ENCODE measurements around the gene PRSS2.
A peak's percentile ranks its signal among the peaks of the same experiment; 100 is the strongest.

The PRSS2 gene

DNA sequence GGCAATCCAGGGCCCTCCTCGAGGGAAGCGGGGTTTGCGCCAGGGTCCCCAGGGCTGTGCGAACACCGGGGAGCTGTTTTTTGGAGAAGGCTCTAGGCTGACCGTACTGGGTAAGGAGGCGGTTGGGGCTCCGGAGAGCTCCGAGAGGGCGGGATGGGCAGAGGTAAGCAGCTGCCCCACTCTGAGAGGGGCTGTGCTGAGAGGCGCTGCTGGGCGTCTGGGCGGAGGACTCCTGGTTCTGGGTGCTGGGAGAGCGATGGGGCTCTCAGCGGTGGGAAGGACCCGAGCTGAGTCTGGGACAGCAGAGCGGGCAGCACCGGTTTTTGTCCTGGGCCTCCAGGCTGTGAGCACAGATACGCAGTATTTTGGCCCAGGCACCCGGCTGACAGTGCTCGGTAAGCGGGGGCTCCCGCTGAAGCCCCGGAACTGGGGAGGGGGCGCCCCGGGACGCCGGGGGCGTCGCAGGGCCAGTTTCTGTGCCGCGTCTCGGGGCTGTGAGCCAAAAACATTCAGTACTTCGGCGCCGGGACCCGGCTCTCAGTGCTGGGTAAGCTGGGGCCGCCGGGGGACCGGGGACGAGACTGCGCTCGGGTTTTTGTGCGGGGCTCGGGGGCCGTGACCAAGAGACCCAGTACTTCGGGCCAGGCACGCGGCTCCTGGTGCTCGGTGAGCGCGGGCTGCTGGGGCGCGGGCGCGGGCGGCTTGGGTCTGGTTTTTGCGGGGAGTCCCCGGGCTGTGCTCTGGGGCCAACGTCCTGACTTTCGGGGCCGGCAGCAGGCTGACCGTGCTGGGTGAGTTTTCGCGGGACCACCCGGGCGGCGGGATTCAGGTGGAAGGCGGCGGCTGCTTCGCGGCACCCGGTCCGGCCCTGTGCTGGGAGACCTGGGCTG lies 26.0 kb downstream of the PRSS2 start:
- Histone ChIP-seq H2AFZ (peak overlapping the region; percentile 74), H3K79me2 (no peaks in the 10 kb centered on the region), H3K27me3 (ENCODE audit: control insufficient read depth, insufficient read depth, low read length) (peaks cover 7% of the 10 kb centered on the region), H3K27ac (no peak overlapping the region), H3K4me2 (ENCODE audit: low read length) (peak overlapping the region; percentile 82), H3K9ac (no peak overlapping the region), H3K36me3 (ENCODE audit: control insufficient read depth, insufficient read depth, low read length) (no peaks in the 10 kb centered on the region), H3K4me3 (ENCODE audit: low read depth, low read length) (peak overlapping the region; percentile 30), H3K4me1 (peaks cover 6% of the 10 kb centered on the region), H3K9me3 (ENCODE audit: control insufficient read depth, low read length) (no peaks in the 10 kb centered on the region)
- TF ChIP-seq, protein P1, sequence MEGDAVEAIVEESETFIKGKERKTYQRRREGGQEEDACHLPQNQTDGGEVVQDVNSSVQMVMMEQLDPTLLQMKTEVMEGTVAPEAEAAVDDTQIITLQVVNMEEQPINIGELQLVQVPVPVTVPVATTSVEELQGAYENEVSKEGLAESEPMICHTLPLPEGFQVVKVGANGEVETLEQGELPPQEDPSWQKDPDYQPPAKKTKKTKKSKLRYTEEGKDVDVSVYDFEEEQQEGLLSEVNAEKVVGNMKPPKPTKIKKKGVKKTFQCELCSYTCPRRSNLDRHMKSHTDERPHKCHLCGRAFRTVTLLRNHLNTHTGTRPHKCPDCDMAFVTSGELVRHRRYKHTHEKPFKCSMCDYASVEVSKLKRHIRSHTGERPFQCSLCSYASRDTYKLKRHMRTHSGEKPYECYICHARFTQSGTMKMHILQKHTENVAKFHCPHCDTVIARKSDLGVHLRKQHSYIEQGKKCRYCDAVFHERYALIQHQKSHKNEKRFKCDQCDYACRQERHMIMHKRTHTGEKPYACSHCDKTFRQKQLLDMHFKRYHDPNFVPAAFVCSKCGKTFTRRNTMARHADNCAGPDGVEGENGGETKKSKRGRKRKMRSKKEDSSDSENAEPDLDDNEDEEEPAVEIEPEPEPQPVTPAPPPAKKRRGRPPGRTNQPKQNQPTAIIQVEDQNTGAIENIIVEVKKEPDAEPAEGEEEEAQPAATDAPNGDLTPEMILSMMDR (IDR thresholded peaks at IDR 0.05), result no peak

- no peak overlapping the region for H3K27ac ChIP-seq
- H3K27me3 ChIP-seq (ENCODE audit: control insufficient read depth, insufficient read depth, low read length), result peaks cover 7% of the 10 kb centered on the region
- H3K9ac ChIP-seq, result no peak overlapping the region
- peak overlapping the region; percentile 30 for H3K4me3 ChIP-seq (ENCODE audit: low read depth, low read length)
- H3K36me3 ChIP-seq (ENCODE audit: control insufficient read depth, insufficient read depth, low read length), result no peaks in the 10 kb centered on the region
- peak overlapping the region; percentile 82 for H3K4me2 ChIP-seq (ENCODE audit: low read length)
- H3K9me3 ChIP-seq (ENCODE audit: control insufficient read depth, low read length), result no peaks in the 10 kb centered on the region
- H3K4me1 ChIP-seq, result peaks cover 6% of the 10 kb centered on the region
- H3K79me2 ChIP-seq, result no peaks in the 10 kb centered on the region
- H2AFZ ChIP-seq, result peak overlapping the region; percentile 74
- TF ChIP-seq, protein P1 (IDR thresholded peaks at IDR 0.05), result no peak
These were observed 26.9 kb downstream of the PRSS2 start for GRCh38 chr7:142797391-142798377.

GRCh38 chr7:142798451-142799436 lies 28.0 kb downstream of the PRSS2 start:
- TF ChIP-seq, protein P1 (IDR thresholded peaks at IDR 0.05), result no peak
- Histone ChIP-seq H3K9ac (no peak overlapping the region), H3K4me2 (ENCODE audit: low read length) (no peak overlapping the region)

GRCh38 chr7:142799437-142799835 lies 28.7 kb downstream of the PRSS2 start:
- no peak overlapping the region for H3K27ac ChIP-seq
- peaks cover 7% of the 10 kb centered on the region for H3K27me3 ChIP-seq (ENCODE audit: control insufficient read depth, insufficient read depth, low read length)
- no peak overlapping the region for H3K4me3 ChIP-seq (ENCODE audit: low read depth, low read length)
- H3K79me2 ChIP-seq, result no peaks in the 10 kb centered on the region
- H3K9ac ChIP-seq, result no peak overlapping the region
- TF ChIP-seq, protein P1 (IDR thresholded peaks at IDR 0.05), result no peak
- H2AFZ ChIP-seq, result no peak overlapping the region
- peaks cover 6% of the 10 kb centered on the region for H3K4me1 ChIP-seq
- no peaks in the 10 kb centered on the region for H3K9me3 ChIP-seq (ENCODE audit: control insufficient read depth, low read length)
- no peaks in the 10 kb centered on the region for H3K36me3 ChIP-seq (ENCODE audit: control insufficient read depth, insufficient read depth, low read length)
- H3K4me2 ChIP-seq (ENCODE audit: low read length), result no peak overlapping the region

More at GRCh38 chr7:142798451-142799436, 28.0 kb downstream of the PRSS2 start:
- no peaks in the 10 kb centered on the region for H3K79me2 ChIP-seq
- H3K36me3 ChIP-seq (ENCODE audit: control insufficient read depth, insufficient read depth, low read length), result no peaks in the 10 kb centered on the region
- no peak overlapping the region for H3K27ac ChIP-seq
- H3K4me3 ChIP-seq (ENCODE audit: low read depth, low read length), result no peak overlapping the region
- no peak overlapping the region for H2AFZ ChIP-seq
- H3K4me1 ChIP-seq, result peaks cover 6% of the 10 kb centered on the region
- H3K9me3 ChIP-seq (ENCODE audit: control insufficient read depth, low read length), result no peaks in the 10 kb centered on the region
- peaks cover 7% of the 10 kb centered on the region for H3K27me3 ChIP-seq (ENCODE audit: control insufficient read depth, insufficient read depth, low read length)

Measured in parathyroid adenoma (tissue), 2 donors.